PFSK-1 (cell line): ENCODE results near the gene FAM168A.

ENCODE experiments used
- FOXP2 ChIP-seq: optimal IDR thresholded peaks from 2 replicates; pipeline ENCODE3; 2011; ENCODE audit warnings: borderline replicate concordance, control low read depth, inconsistent platforms; ENCODE audit not compliant: insufficient read depth; ENCODE audit errors: extremely low read length, extremely low read depth
- POLR2AphosphoS5 ChIP-seq: IDR thresholded peaks from 2 replicates; pipeline ENCODE4 v1.6.1; 2012; ENCODE audit warnings: low read depth, mild to moderate bottlenecking, control low read depth, low read length, moderate library complexity
- SIN3A ChIP-seq: IDR thresholded peaks from 2 replicates; pipeline ENCODE4 v1.6.1; 2012; ENCODE audit warnings: mild to moderate bottlenecking, low read length, moderate library complexity, borderline replicate concordance; ENCODE audit not compliant: insufficient read depth
- TAF1 ChIP-seq: IDR thresholded peaks from 2 replicates; pipeline ENCODE4 v1.6.1; 2012; ENCODE audit warnings: low read length, control low read depth, borderline replicate concordance; ENCODE audit not compliant: insufficient read depth
- TF ChIP-seq, protein P1 (sequence below), 2 experiments: IDR thresholded peaks; 2 replicates each; pipeline versions ENCODE4 v1.6.1 to v1.8.0; 2011 to 2012; ENCODE audit warnings: low read depth in 2 of 2, low read length in 2 of 2, control low read depth in 1 of 2, inconsistent platforms in 1 of 2, mild to moderate bottlenecking in 1 of 2, moderate library complexity in 1 of 2; ENCODE audit not compliant: insufficient read depth in 1 of 2

FAM168A gene

DNA sequence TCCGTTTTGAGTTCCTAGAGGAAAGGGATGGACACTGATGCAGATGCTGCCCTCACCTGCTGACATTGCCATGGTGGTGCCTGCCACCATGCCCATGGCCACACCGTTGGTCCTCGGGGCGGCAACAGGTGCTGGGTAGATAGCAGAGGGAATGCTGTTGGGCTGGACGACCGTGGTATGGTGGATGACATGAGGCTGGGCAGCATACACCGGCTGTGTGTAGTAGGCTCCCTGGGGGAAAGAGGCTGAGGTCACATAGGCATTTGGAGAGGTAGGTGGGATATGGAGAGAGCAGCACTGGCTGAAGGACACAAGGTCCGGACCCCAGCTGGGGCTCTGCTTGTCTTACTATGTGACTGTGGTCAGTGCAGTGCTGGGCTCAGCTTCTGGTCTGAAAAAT is 188.5 kb downstream of the FAM168A start:
- no peak for TF ChIP-seq POLR2AphosphoS5
- TF ChIP-seq, protein P1, sequence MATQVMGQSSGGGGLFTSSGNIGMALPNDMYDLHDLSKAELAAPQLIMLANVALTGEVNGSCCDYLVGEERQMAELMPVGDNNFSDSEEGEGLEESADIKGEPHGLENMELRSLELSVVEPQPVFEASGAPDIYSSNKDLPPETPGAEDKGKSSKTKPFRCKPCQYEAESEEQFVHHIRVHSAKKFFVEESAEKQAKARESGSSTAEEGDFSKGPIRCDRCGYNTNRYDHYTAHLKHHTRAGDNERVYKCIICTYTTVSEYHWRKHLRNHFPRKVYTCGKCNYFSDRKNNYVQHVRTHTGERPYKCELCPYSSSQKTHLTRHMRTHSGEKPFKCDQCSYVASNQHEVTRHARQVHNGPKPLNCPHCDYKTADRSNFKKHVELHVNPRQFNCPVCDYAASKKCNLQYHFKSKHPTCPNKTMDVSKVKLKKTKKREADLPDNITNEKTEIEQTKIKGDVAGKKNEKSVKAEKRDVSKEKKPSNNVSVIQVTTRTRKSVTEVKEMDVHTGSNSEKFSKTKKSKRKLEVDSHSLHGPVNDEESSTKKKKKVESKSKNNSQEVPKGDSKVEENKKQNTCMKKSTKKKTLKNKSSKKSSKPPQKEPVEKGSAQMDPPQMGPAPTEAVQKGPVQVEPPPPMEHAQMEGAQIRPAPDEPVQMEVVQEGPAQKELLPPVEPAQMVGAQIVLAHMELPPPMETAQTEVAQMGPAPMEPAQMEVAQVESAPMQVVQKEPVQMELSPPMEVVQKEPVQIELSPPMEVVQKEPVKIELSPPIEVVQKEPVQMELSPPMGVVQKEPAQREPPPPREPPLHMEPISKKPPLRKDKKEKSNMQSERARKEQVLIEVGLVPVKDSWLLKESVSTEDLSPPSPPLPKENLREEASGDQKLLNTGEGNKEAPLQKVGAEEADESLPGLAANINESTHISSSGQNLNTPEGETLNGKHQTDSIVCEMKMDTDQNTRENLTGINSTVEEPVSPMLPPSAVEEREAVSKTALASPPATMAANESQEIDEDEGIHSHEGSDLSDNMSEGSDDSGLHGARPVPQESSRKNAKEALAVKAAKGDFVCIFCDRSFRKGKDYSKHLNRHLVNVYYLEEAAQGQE (IDR thresholded peaks at IDR 0.05; ENCODE audit: insufficient read depth in 1 of 2, low read depth in 2 of 2, low read length in 2 of 2): no peak
- no peak for TF ChIP-seq TAF1
- no peak for TF ChIP-seq SIN3A
- no peak for TF ChIP-seq FOXP2

DNA sequence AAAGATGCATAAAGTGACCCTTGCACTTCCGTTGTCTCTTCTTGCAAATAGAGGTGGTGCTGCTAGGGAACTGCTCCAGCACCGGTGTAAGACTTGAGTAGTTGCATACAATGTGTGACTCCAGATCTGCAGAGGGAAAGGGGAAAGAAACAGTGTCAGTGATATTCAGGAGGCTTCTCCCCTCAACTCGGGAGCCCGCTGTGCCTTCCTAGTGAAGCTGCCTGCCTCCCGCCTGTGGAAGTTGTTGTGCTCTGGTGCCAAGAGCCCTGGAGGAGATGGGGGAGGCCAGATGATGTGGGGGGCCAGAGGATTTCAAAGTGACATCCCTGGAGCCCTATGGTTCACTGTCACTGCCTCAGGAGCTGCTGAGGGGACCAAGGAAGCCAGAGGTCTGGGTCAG is 191.3 kb downstream of the FAM168A start:
- no peak for TF ChIP-seq FOXP2
- no peak for TF ChIP-seq TAF1
- TF ChIP-seq, protein P1 (IDR thresholded peaks at IDR 0.05; ENCODE audit: insufficient read depth in 1 of 2, low read depth in 2 of 2, low read length in 2 of 2): no peak
- TF ChIP-seq POLR2AphosphoS5: no peak
- TF ChIP-seq SIN3A: no peak

DNA sequence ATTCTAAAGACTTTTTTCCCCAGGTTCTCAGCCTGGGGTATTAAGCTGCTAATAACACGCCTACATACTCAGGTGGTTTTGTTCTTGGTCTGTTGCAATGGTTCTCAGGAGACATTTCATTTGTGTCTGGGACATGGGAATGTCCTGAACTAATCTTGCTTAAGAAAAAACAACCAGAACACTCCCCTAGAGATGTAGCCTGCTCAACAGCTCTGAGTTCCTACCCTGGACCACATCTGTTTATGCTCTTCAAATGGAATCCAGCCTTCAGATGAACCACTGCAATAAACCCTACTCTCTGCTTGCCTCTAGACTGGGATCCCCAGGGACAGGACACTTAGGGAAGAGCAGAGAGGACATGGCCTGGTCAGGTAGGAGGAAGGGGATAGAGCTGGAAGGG is 191.8 kb downstream of the FAM168A start:
- TF ChIP-seq SIN3A: no peak
- no peak for TF ChIP-seq POLR2AphosphoS5
- TF ChIP-seq FOXP2: no peak
- TF ChIP-seq, protein P1 (IDR thresholded peaks at IDR 0.05; ENCODE audit: insufficient read depth in 1 of 2, low read depth in 2 of 2, low read length in 2 of 2): no peak
- TF ChIP-seq TAF1: no peak

DNA sequence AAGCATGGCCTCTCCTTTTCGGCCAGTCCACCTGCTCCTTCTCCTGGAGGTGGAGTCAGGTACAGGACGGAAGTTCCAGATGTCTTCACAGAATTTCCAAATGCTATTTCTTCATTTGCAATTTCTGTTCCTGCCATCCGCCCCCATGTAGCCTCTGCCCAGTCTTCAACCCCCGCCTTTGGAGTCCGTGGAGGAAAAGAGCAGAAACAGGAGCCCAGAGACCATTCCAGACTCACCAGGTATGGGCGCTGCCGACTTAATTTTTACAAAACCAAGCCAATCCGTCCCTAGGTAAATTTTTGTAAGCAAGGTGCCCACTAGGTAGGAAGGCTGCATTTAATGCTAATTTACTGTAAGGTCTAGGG is 192.8 kb downstream of the FAM168A start:
- TF ChIP-seq, protein P1 (IDR thresholded peaks at IDR 0.05; ENCODE audit: insufficient read depth in 1 of 2, low read depth in 2 of 2, low read length in 2 of 2): no peak

DNA sequence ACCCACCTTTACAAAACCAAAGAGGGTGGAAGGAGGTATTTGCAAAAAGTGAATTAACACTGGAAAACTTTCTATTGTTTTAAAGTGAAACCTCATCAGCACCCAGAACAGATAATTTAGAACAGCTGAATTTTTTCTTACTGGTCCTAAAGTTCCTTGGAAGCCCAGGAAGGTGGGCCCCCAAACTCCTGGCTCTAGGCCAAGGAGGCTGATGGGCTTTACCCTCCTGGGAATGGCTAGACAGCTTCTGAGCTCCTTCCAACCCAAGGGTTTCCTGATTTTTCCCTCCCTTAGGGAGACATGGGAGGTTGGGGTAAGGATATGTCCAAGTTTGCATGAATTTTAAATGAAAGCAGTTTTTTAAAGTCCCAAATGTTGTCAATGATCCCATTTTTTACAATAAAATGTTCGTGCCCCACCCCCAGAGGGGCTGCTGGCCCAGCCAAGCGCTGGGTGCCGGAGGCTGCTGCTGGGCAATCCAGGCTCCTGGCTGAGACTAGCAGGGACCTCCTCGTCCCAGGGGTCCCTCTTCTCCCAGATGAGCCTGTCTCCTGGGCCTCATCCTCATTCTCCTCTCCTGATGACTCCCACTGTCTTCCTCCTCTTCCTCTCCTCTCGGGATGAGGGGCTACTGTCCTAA is 193.3 kb downstream of the FAM168A start:
- TF ChIP-seq TAF1 (no peak), POLR2AphosphoS5 (no peak)
- TF ChIP-seq, protein P1 (IDR thresholded peaks at IDR 0.05; ENCODE audit: insufficient read depth in 1 of 2, low read depth in 2 of 2, low read length in 2 of 2): no peak
